Neuronal stem cell (in vitro differentiated cells): Measurements from ENCODE around the gene CHST15.

Source experiments
- DNase-seq: peaks from one replicate; pipeline ENCODE4 v3.0.0-alpha.2; 2013; ENCODE audit warnings: low spot score
- H2AFZ ChIP-seq: one replicate; pipeline ENCODE4 v1.6.1; 2013; ENCODE audit warnings: mild to moderate bottlenecking, low read length, inconsistent platforms
- H2AK5ac ChIP-seq: 2 replicates; pipeline ENCODE4 v1.6.1; 2013; ENCODE audit warnings: low read depth, mild to moderate bottlenecking, inconsistent platforms, low read length, moderate library complexity, mixed read lengths
- H2BK120ac ChIP-seq: 2 replicates; pipeline ENCODE4 v1.6.1; 2013; ENCODE audit warnings: low read depth, mild to moderate bottlenecking, inconsistent platforms, low read length, moderate library complexity, mixed read lengths
- H2BK12ac ChIP-seq: one replicate; pipeline ENCODE4 v1.6.1; 2013; ENCODE audit warnings: low read length, inconsistent platforms
- H2BK15ac ChIP-seq: 2 replicates; pipeline ENCODE4 v1.6.1; 2013; ENCODE audit warnings: mild to moderate bottlenecking, low read length, inconsistent platforms, mixed read lengths
- H2BK5ac ChIP-seq: one replicate; pipeline ENCODE4 v1.6.1; 2013; ENCODE audit warnings: inconsistent platforms, mild to moderate bottlenecking, low read length, moderate library complexity
- H3K14ac ChIP-seq: one replicate; pipeline ENCODE4 v1.6.1; 2013; ENCODE audit warnings: low read length, inconsistent platforms
- H3K18ac ChIP-seq: 2 replicates; pipeline ENCODE4 v1.6.1; 2013; ENCODE audit warnings: low read length, inconsistent platforms
- H3K23ac ChIP-seq: 2 replicates; pipeline ENCODE4 v1.6.1; 2013; ENCODE audit warnings: low read depth, mild to moderate bottlenecking, mixed read lengths, low read length, inconsistent platforms; ENCODE audit not compliant: poor library complexity
- H3K27ac ChIP-seq: replicated peaks from 3 replicates; pipeline ENCODE4 v1.5.1; 2013; ENCODE audit warnings: low read length, inconsistent platforms
- H3K27me3 ChIP-seq, 3 experiments: 2 replicates each; pipeline ENCODE4 v1.6.1; 2013; ENCODE audit warnings: low read length in 3 of 3, mild to moderate bottlenecking in 2 of 3, inconsistent platforms in 1 of 3, low read depth in 1 of 3, mixed read lengths in 1 of 3, moderate library complexity in 1 of 3; ENCODE audit not compliant: control insufficient read depth in 3 of 3, insufficient read depth in 3 of 3
- H3K36me3 ChIP-seq, 2 donors: replicated peaks in 1 of 2; 2 replicates each; pipeline ENCODE4 v1.6.1; 2013; ENCODE audit warnings: low read length in 2 of 2; ENCODE audit not compliant: control insufficient read depth in 2 of 2, insufficient read depth in 2 of 2
- H3K4ac ChIP-seq: 2 replicates; pipeline ENCODE4 v1.6.1; 2013; ENCODE audit warnings: inconsistent platforms, mild to moderate bottlenecking, low read length, moderate library complexity
- H3K4me1 ChIP-seq, 2 donors: 1 replicate in 1 of 2; 2 replicates in 1 of 2; pipeline ENCODE4 v1.6.1; 2013; ENCODE audit warnings: low read length in 2 of 2, low read depth in 1 of 2; ENCODE audit not compliant: control insufficient read depth in 2 of 2, insufficient read depth in 1 of 2
- H3K4me2 ChIP-seq: one replicate; pipeline ENCODE4 v1.6.1; 2013; ENCODE audit warnings: mild to moderate bottlenecking, low read length, inconsistent platforms; ENCODE audit not compliant: insufficient read depth, poor library complexity, severe bottlenecking
- H3K4me3 ChIP-seq, 2 donors: 2 replicates each; pipeline ENCODE4 v1.5.1; 2013; ENCODE audit warnings: low read length in 2 of 2, mild to moderate bottlenecking in 2 of 2, inconsistent platforms in 1 of 2, moderate library complexity in 1 of 2
- H3K79me1 ChIP-seq: one replicate; pipeline ENCODE4 v1.6.1; 2013; ENCODE audit warnings: low read depth, mild to moderate bottlenecking, inconsistent platforms, low read length, moderate library complexity
- H3K9ac ChIP-seq: one replicate; pipeline ENCODE4 v1.6.1; 2013; ENCODE audit warnings: mild to moderate bottlenecking, low read depth, low read length, inconsistent platforms; ENCODE audit not compliant: poor library complexity
- H3K9me3 ChIP-seq, 2 donors: replicated peaks in 1 of 2; 2 replicates each; pipeline versions ENCODE3 to v1.6.1; 2013; ENCODE audit warnings: low read length in 2 of 2, mild to moderate bottlenecking in 2 of 2, inconsistent platforms in 1 of 2, low read depth in 1 of 2, mixed read lengths in 1 of 2, moderate library complexity in 1 of 2; ENCODE audit not compliant: control insufficient read depth in 2 of 2, insufficient read depth in 1 of 2
- H4K8ac ChIP-seq: one replicate; pipeline ENCODE4 v1.6.1; 2013; ENCODE audit warnings: low read depth, mild to moderate bottlenecking, inconsistent platforms, low read length, moderate library complexity
- H4K91ac ChIP-seq: one replicate; pipeline ENCODE4 v1.6.1; 2013; ENCODE audit warnings: low read length, low read depth, mild to moderate bottlenecking, inconsistent platforms; ENCODE audit not compliant: poor library complexity
- WGBS, 2 donors: extraction: QIAGEN DNeasy Blood & Tissue Kit; methylation state at CpG; one replicate each; pipeline ENCODE4 v1.1.7; 2013; ENCODE audit warnings: missing lambda C conversion rate in 2 of 2, mixed read lengths in 1 of 2; ENCODE audit not compliant: insufficient read length in 2 of 2, insufficient replicate concordance in 1 of 2; ENCODE audit errors: extremely low coverage in 2 of 2; 5-methylcytosine and 5-hydroxymethylcytosine counted together

The CHST15 gene

DNA sequence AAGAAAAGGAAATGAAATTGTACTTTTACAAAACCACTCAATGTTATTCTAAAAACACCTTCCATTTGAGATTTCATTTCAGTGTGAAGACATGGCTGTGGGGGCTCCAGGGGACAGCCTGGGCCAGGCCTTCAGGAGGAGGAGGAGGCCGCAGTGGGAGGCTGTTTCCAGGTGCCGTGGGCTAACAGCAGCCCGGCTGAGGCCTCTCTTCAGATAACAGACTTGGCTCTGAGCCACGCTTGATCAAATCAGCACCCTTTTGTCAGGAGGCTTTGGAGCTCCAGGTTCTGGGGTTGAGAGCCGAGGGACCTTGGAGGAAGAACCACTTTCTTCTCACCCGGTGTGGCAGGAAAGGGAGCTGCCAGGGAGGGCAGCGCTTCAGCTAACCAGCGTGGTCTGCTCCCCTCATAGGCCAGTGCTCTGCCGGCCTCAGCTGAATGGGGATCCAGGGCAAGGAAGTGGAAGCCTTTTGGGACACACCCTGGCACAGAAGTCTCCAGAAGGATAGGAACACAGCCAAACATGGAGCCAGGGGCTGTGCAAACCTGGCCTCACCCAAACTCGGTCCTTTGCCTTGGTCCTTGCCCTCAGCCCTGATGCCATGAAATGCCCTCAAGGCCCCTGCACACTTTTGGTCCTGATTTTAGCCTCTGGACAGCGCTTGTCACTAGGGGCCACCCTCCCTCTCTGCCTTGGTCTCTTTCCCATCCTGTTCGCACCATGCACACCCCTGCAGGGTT lies 23.5 kb upstream of the CHST15 start:
- Histone ChIP-seq H2AK5ac (peak overlapping the region; percentile 29), H3K23ac (no peak overlapping the region), H2AFZ (no peak overlapping the region), H3K9ac (no peak overlapping the region), H3K4me2 (no peak overlapping the region), H4K8ac (peak overlapping the region; percentile 27), H2BK5ac (no peak overlapping the region), H3K9me3 (no peaks in the 10 kb centered on the region), H2BK120ac (peak overlapping the region; percentile 61), H2BK15ac (peak overlapping the region; percentile 50), H2BK12ac (no peak overlapping the region), H3K14ac (peak overlapping the region; percentile 17), H3K27ac (no peak overlapping the region), H3K4me1 (peaks cover 0 to 5% of the 10 kb centered on the region in 2 donors), H4K91ac (no peak overlapping the region), H3K4me3 (no peak overlapping the region), H3K18ac (peak overlapping the region; percentile 72), H3K79me1 (no peaks in the 10 kb centered on the region), H3K4ac (no peak overlapping the region), H3K27me3 (peaks cover 0 to 5% (median 0%) of the 10 kb centered on the region in 3 experiments), H3K36me3 (no peaks in the 10 kb centered on the region)
- DNase-seq, result no peak
- no CpG with 5 or more reads among the region's 12 CpGs for WGBS, 2 donors

DNA sequence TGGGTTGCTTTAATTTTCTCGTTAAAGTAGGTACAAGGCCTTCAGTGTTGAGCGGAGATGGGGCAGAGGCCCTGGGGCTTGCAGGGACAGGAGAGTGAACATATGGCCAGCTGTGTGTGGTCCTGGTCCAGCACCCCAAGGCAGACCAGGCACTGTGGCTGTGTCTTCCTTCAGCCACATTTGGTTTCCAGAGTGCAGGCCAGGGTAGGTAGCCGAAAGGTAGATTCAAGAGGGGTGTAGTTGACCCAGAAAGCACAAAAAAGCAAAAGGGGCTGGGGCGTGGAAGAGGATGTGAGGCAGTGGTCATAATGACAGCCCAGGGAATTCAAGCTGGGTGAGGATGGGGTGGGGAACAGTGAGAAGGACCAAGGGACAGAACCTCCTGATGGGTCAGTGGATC lies 21.3 kb upstream of the CHST15 start:
- H2BK12ac ChIP-seq, result no peak overlapping the region
- no peaks in the 10 kb centered on the region for H3K9me3 ChIP-seq
- no peak overlapping the region for H2AK5ac ChIP-seq
- H3K9ac ChIP-seq, result no peak overlapping the region
- H3K4me1 ChIP-seq, result peaks cover 0 to under 1% of the 10 kb centered on the region in 2 donors
- no peak for DNase-seq
- no peak overlapping the region for H3K18ac ChIP-seq
- H2BK120ac ChIP-seq, result no peak overlapping the region
- no peak overlapping the region for H2AFZ ChIP-seq
- no peak overlapping the region for H3K23ac ChIP-seq
- H3K79me1 ChIP-seq, result no peaks in the 10 kb centered on the region
- no peak overlapping the region for H2BK15ac ChIP-seq
- H3K4me3 ChIP-seq, result no peak overlapping the region
- peaks cover 0 to 6% (median 2%) of the 10 kb centered on the region in 3 experiments for H3K27me3 ChIP-seq
- WGBS, 2 donors, result no CpG with 5 or more reads among the region's 4 CpGs
- no peaks in the 10 kb centered on the region for H3K36me3 ChIP-seq
- H3K4ac ChIP-seq, result no peak overlapping the region
- H4K8ac ChIP-seq, result no peak overlapping the region
- no peak overlapping the region for H2BK5ac ChIP-seq
- no peak overlapping the region for H4K91ac ChIP-seq
- H3K4me2 ChIP-seq, result no peak overlapping the region
- H3K14ac ChIP-seq, result no peak overlapping the region
- no peak overlapping the region for H3K27ac ChIP-seq

DNA sequence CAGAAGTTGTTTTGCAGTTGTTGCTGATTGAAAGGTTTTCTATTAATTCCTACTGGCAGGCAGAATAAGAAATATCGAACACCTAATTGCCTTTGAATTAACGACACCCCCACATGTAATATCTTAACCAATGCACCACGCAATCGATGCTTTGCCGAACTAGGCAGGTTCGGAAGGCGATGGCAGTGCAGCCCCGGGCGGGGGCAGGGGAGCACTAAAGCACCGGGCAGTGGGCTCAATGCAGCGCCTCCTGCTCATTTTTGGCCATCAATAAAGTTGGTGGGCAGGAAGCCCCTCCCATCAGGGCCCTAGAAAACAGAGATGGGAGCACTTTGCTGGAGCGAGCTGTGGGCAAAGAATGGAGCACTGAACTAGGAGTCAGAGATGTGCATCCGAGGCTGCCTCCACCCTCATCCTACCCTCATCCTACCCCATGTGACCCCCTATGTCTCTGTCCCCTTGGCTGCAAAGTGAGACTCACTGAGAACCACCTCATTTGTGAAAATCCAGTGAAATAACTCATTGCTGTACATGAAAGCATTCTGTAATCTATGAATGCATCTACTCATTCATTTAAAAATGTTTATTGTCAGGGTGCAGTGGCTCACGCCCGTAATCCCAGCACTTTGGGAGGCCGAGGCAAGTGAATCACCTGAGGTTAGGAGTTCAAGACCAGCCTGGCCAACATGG lies 19.6 kb upstream of the CHST15 start:
- Histone ChIP-seq H3K4ac (no peak overlapping the region), H4K8ac (no peak overlapping the region), H2BK5ac (no peak overlapping the region), H2AFZ (no peak overlapping the region), H3K18ac (no peak overlapping the region), H3K79me1 (no peaks in the 10 kb centered on the region), H3K9me3 (no peaks in the 10 kb centered on the region), H2AK5ac (no peak overlapping the region), H3K4me3 (no peak overlapping the region), H3K9ac (no peak overlapping the region), H3K27ac (no peak overlapping the region), H3K14ac (no peak overlapping the region), H3K4me1 (peaks cover 0 to 6% of the 10 kb centered on the region in 2 donors), H3K36me3 (no peaks in the 10 kb centered on the region), H3K23ac (no peak overlapping the region), H3K27me3 (peaks cover 0 to 6% (median 2%) of the 10 kb centered on the region in 3 experiments), H2BK12ac (no peak overlapping the region), H2BK120ac (no peak overlapping the region), H3K4me2 (no peak overlapping the region), H2BK15ac (no peak overlapping the region), H4K91ac (no peak overlapping the region)
- WGBS, 2 donors, result no CpG with 5 or more reads among the region's 16 CpGs
- no peak for DNase-seq

DNA sequence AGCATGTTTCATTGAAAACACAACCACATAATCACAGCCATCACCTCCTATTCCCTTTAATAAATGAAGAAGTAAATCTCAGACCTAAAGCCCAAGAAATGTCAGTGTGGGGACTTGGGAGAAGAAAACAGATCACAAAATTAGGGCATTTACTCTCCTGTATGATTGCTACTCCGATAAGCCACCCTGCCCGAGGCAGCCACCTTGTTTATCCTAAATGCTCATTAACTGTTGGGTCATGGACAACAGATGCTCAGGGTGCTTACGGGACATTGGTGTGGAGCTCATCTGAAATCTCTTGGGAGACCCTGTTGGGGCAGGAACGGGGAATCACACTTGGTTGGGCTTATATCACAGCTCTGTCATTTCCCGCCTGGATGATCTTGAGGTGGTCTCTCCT lies 17.5 kb upstream of the CHST15 start:
- no peak overlapping the region for H2AFZ ChIP-seq
- H2BK12ac ChIP-seq, result no peak overlapping the region
- no peak overlapping the region for H3K18ac ChIP-seq
- H2AK5ac ChIP-seq, result no peak overlapping the region
- H4K8ac ChIP-seq, result no peak overlapping the region
- H3K4me2 ChIP-seq, result no peak overlapping the region
- no peak overlapping the region for H3K23ac ChIP-seq
- no peak overlapping the region for H3K9ac ChIP-seq
- H2BK5ac ChIP-seq, result no peak overlapping the region
- DNase-seq, result no peak
- H3K36me3 ChIP-seq, result no peaks in the 10 kb centered on the region
- no peak overlapping the region for H2BK15ac ChIP-seq
- peaks cover 9 to 14% of the 10 kb centered on the region in 2 donors for H3K4me1 ChIP-seq
- H3K79me1 ChIP-seq, result no peaks in the 10 kb centered on the region
- H3K27me3 ChIP-seq, result peaks cover 0 to 6% (median 2%) of the 10 kb centered on the region in 3 experiments
- no peak overlapping the region for H3K27ac ChIP-seq
- no peak overlapping the region for H3K4me3 ChIP-seq
- no peaks in the 10 kb centered on the region for H3K9me3 ChIP-seq
- H4K91ac ChIP-seq, result no peak overlapping the region
- H2BK120ac ChIP-seq, result no peak overlapping the region
- H3K14ac ChIP-seq, result no peak overlapping the region
- H3K4ac ChIP-seq, result no peak overlapping the region
- no CpG with 5 or more reads among the region's 5 CpGs for WGBS, 2 donors
